ENCODE measurements around the gene MFN1. TPM values are rescaled to one million over a fixed set of nuclear protein-coding genes. Genes with fewer than 3 reads are reported as not detected.
"Not testable (repeated sequence)": the region's sequence is repeated elsewhere in the genome, so short reads cannot be mapped to it uniquely, and the experiment has no call there.

Gene MFN1
- 56.0 TPM for total RNA-seq

DNA sequence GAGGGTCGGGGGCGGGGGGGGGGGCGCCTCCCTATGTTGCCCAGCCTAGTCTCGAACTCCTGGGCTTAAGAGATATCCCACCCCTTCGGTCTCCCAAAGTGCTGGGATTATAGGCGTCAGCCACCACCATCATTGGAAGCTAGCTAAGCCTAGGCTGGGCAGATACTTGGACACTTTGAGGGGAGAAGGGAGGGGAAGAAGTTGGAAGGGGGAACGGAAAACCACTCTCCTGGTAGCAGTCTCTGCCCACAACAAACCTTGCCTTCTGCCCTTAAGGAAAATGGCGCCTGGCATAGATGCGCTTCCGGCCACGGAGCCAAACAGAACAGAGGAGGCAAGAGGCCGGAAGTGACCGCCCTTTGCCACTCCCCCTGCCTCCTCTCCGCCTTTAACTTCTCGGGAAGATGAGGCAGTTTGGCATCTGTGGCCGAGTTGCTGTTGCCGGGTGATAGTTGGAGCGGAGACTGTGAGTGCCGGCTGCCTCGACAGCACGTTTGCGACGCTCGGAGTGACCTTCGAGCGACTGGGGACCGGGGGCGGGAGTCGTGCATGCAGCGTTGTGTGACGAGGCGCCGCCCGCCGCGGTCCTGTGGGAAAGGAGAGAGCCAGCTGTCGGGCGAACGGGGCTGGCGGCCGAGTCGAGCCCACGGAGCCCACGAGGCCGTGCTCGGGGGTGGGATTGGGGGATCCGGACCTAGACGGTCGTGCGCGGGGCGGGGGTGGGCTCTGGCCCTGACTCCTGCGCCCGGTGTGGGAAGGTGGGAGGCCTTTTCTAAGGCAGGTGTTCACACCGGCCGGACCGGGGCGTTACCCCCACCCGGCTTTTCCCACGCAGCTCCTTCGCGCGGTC, at the start of gene MFN1:
Gene MFN1, plus strand, starts transcription at position 365 of the 850 bp plus-strand sequence. CDS start 1,143 bp downstream, outside the sequence.
- peak; percentile 96 for DNase-seq (ENCODE audit: low spot score)

DNA sequence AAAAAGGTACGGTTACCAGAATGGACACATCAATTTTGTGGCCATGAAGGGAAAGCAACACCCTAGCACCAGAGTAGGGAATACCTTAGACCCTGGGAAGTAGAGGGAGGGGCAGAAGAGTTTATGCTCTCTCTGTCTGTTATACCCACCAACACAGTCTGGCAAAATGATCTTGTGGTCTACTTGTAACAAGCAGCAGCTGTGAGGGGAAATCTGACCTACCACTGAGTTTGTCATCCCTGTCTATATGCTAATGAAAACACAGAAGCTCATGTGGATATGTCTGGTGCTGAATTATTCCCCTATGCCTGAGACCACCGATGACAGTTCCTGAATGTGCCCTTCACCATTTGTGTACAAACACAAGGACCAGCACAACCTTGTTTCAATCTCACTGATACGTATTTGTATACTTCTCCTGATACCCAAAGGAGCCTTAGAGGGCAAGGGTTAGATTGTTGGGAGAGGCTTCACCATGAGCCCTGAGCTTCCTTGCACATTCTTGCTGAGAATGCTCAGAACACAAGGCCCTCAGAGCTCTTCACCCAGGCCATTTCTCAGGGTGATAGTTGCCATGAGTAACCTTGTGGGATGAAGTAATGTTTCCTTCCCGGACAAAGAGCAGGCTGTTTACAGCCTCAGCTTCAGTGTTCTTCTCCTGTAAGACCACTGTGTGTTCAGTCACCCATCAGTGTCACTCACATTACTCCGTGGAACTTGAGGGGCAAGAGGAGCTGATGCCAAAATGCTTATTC, 49.4 kb upstream of the MFN1 start:
- DNase-seq (ENCODE audit: low spot score): no peak

DNA sequence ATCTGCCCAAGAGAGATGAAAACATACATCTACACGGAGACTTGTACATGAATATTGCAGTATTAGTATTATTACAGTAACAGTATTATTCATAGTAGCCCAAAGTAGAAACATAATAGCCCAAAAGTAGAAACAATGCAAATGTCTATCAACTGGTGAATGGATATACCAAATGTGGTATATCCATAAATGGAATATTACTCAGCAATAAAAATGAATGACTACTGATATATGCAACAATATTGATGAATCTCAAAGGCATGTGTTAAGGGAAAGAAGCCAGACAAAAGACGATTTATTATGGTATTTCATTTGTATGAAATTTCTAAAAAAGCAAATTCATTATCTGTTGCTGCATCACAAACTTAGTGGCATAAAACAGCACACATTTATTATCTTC, 48.2 kb upstream of the MFN1 start:
- no peak for DNase-seq (ENCODE audit: low spot score)

DNA sequence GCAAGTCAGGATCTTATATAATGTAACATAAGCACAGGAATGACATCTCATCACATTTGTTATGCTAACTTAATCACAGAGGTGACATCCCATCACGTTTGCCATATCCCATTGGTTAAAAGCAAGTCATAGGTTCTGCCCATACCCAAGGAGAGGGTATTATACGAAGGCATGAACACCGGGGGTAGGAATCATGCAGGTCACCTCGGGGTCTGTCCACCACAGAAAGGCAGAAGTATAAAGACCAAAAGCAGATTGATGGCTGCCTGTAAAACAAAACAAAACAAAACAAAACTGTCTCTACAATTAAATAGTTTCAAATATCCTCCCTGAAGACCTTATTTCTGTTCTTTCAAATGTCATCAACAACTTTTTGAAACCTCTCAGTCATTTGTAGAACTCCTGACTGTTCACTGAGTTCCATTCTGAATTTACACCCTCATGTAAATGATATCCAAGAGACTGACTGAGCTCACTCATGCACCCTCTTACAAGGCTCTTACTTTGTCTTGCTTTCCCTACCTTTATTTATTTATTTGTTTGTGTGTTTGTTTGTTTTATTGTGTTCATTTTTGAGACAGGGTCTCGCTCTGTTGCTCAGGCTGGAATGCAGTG, 47.4 kb upstream of the MFN1 start:
- DNase-seq (ENCODE audit: low spot score): no peak

DNA sequence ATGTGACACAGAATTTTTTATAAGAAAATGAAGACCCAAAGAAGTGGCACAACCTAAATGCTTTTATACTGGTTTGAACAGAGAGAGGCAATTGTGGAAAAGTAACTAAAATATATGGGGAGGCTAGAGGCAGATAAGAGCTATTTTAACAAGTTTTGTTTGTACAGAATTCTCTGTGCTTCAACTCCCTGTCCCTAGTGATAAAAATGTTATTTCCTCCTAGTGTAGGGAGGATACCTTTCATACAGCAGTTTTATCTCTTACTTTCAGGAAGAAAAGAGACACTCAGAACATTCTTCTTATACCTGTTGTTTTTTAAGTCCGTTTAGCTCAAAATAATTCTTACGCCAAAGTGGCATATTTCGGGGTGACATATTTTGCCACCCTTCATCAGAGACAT, 45.9 kb upstream of the MFN1 start:
- no peak for DNase-seq (ENCODE audit: low spot score)

DNA sequence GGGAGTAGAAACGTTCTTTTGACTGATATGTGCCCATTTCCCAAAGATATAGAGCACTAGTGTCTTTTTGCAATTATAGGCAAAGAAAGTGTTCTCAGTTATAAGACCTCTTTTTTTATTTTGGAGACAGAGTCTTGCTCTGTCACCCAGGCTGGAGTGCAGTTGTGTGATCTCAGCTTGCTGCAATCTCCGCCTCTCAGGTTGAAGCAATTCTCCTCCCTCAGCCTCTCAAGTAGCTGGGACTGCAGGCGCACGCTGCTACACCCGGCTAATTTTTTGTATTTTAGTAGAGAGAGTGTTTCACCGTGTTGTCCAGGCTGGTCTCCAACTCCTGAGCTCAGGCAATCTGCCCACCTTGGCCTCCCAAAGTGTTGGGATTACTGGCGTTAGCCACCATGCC, 45.4 kb upstream of the MFN1 start:
- DNase-seq (ENCODE audit: low spot score): no peak

DNA sequence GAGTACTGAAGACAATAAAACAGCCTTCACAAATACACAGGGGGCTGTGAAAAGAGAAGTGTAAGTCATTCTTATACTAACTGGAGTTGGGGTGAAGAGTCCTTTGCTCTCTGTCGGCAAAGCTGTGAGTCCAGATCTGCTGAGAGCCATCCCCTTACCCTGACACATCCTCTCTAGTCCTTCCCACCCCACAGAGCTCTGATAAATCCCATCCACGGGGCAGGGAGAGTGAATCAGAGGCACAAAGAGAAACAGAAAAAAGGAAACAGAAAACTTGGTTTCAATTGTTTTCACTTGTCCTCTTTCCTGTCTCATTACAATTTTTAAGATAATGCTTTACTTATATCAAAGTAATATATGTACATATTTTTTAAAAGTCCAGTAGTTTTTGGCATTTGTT, 42.9 kb upstream of the MFN1 start:
- DNase-seq (ENCODE audit: low spot score): no peak

DNA sequence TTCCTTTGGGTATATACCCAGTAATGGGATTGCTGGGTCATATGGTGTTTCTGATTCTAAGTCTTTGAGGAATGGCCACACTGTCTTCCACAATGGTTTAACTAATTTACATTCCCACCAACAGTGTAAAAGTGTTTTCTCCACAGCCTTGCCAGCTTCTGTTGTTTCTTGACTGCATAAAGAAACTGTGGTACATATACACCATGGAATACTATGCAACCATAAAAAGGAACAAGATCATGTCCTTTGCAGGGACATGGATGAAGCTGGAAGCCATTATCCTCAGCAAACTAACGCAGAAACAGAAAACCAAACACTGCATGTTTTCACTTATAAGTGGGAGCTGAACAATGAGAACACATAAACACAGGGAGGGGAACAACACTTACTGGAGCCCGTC, 40.1 kb upstream of the MFN1 start:
- DNase-seq (ENCODE audit: low spot score): not testable (repeated sequence)

DNA sequence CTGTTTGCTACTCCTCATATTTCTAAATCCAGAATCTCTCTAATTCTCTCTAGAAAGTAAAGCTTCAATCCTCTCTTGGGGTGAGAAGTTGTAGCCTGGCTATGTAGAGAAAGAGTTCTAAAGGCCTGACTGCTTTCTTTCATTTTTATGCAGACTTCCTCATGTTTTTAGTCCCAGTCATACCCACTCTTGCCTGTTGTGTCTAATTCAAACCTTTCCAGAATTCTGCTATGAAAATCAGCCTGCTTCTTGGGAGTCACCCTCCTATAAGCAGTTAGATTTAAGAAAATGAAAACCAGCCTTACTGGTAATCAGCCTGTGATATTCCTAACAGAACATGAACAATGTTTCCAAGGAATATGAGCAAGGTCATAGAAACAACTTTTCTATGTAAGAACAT, 39.5 kb upstream of the MFN1 start:
- DNase-seq (ENCODE audit: low spot score): no peak

DNA sequence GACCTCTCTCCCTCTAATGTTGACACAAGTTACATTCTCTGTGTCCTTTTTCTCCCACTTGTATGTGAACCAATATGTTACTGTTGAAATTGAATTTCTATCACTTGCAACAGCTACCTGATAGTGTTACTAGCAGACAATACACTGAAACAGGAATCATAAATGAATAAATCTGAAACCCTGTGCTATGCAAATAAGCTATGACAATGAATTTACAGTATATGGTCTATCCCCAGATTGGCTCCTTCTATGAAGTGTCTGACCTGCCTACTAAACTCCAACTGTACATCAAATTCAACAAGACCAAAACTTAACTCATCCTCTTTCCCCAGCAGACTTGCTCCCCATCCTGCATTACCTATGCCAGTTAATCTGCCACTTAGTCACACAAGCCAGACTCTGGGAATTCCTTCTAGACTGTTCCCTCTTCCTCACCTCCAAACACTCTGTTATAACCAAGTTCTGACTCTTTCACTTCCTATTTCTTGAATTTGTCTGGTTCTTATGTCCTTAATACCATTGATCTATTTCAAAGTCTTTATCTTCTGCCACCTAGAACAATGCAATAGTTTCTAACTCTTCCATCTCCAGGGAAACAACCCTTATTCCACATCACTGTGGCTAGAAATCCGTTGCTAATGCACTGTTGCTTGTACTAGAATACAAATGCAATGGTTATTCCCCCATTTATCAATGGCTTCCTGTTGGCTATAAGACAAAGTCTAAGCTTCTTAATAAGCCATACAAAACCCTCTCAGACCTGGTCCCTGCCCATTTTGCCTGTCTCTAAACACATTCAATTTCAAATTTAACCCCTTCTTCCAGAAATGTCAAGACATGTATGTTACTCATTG, 38.1 kb upstream of the MFN1 start:
- DNase-seq (ENCODE audit: low spot score): no peak

DNA sequence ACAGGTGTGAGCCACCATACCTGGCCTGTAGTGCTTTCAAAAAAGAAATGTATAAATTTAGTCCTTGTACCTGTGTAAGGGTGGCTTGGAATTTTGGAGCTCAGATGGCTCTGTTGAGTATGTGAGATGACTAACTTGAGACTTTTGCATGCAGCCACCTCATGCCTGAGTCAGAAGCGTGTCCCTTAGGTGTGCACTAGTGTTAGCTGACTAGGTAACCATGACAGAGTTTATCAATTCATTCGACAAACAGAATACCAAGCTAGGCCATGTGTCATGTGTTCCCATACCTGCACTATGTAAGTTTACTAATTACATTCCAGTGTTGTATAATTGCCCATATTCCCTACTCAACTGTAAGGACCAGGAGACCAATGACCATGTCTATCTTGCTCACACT, 28.6 kb upstream of the MFN1 start:
- no peak for DNase-seq (ENCODE audit: low spot score)

DNA sequence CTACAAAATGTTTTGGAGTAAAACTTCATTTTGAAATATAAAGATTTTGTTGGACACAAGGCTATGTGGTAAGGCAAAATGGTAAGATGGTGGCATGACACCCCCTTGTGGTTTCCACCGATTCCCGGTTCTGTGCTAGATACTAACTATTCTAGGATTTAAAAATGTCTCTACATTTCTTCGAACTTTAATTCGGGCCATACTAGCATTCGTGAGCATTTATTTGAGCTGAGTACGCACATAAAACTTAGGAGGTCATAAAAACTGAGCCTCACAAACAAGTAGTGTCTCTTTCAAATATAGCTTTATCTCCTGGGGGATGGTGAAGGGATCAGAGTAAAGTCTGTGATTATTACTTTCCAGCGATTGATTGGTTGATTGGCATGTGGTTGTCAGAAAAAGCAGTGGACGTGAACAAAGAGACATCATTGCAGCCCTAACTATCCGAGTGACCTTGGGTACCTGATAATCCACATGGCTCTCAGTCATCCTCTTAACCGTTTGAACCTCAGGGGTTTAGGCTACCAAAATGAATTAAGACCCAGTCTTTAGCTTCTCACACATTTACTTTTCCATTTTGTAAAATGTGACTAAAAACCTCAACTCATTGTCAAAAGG, 25.7 kb upstream of the MFN1 start:
- DNase-seq (ENCODE audit: low spot score): no peak

DNA sequence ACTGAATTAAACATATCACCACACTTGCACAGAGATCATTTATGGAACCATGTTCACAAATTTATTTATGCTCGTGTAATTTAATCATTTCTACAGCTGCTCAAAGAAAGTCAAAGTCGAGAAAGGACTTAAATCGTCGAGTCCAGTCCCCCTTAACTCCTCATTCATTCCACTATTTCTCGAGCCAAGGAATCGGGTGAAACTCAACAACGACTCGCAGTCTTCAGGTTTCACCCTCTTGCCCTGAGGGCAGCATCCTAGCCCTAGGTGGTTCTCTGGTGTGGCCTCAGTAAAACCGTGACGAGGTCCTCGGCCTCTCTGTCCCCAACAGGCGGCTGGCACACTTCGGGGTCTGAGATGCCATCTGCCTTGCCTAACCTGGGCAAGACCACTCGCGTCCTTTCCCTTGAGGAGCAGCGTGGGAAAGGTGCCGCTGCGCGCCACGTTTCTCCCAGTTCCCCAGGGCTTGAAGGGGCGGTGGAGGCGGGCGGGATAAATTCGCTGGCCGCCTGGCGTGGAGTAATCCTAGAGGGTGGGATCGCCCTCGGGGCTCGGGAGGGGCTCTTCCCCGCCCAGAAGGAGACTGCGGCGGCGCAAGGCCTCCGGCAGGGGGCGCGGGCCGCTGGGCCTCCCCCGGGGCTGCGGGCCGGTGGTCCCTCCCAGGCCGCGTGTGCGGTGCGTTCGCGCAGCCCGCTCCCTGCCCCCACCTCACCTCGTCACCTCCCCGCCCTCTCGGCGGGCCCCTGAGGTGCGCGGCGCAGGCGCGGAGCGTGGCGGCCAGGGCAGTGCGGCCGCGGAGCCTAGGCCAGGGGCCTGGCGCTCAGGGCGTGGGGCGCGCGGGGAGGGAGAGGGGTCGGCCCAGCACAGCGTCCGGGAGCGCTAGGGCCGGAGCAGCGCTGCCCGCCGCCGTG, 25.0 kb upstream of the MFN1 start, which contains the start of gene ZNF639:
Gene ZNF639, plus strand, starts transcription at position 746 of the 911 bp plus-strand sequence. CDS start 5,263 bp downstream, outside the sequence.
- DNase-seq (ENCODE audit: low spot score): peak; percentile 78

DNA sequence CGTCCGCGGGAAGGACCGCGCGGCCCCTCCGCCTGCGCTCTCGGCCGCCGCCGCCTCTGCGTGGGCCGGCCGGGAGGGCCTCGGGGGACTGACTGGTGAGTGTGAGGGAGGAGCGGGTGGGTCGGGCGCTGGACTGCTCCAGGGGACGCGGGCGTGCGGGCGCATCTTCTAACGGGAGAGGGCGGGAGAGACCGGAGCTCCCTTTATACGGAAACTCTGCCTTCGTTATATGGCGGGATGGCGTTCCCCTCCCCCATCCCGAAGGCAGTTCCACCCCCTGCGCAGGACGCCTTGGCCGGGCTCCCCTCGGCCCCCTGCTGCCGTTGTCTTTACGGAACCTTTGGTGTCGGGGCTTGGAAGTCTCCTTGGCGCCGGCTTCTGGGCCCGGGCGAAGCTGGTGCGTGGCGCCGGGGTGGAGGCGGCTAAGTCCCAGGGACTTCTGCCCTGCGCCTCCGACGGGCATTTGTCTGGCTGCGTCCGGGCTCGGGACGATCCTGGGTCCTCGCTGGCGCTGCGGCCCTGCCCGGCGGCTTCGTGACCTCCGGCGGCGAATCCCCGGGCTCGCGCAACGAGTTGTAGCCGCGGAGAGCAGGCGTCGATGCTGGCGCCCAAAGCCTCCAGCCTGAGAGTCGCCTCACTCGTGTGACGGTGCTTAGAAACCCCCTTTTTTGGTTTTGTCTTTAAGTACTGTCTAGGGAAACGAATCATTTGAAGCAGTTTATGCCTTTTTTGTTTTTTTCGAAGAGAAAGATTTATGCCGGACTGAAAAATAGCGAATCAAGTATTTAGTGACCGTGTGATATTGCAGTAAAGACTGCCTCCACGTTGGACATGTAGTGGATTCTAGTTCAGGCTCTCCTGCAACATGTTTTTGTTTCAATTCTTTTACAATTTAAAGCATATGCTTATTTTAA, 24.1 kb upstream of the MFN1 start:
- peak; percentile 70 for DNase-seq (ENCODE audit: low spot score)

DNA sequence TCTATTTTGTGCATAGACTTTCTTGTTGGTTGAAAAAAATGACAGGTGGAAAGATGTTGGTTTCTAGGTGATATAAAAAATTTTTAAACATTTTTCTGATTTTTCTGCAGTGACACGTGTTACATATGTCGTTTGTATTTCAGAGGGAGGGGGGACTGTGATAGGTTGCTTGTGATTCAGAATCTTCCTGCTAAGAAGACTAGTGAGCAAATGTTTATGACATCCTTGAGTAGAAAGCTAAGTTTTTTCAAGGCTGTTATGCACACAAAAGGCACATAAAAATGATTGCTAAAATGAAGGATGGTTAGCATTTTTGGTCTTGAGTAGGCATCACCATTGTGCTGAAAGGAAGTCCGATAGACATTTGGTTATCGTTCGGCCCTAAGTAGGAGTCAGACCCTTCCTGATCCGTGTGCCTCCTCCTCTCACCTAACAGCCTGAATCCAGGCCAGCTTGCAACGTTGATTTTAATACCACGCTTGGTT, 23.2 kb upstream of the MFN1 start:
- no peak for DNase-seq (ENCODE audit: low spot score)

DNA sequence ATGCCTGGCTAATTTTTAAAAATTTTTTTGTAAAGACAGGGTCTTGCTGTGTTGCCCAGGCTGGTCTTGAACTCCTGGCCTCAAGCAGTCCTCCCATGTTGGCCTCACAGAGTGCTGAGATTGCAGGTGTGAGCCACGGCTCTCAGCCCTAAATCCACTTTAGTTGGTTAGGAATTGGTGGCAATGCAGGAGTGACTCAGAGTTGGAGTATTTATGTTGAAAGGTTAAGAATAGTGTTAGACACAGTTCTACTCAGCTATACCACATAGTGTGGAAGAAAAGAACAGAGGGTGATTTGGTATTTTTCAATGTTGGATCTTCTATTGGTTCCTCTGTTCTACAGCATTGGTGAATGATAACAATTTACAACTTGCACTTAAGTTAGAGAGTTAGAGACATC, 17.1 kb upstream of the MFN1 start:
- DNase-seq (ENCODE audit: low spot score): no peak

DNA sequence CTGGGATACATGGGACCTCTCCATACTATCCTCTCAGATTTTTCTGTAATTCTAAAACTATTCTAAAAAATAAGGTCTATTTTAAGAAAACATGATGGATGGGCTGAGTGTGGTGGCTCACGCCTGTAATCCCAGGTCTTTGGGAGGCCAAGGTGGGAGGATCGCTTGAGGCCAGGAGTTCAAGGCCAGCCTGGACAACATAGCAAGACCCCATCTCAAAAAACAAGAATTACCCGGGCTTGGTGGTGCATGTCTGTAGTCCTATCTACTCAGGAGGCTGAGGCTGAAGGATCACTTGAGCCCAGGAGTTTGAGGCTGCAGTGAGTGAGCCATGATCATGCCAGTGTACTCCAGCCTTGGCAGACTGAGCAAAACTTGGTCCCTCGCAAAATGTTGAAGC, 15.3 kb upstream of the MFN1 start:
- DNase-seq (ENCODE audit: low spot score): no peak

DNA sequence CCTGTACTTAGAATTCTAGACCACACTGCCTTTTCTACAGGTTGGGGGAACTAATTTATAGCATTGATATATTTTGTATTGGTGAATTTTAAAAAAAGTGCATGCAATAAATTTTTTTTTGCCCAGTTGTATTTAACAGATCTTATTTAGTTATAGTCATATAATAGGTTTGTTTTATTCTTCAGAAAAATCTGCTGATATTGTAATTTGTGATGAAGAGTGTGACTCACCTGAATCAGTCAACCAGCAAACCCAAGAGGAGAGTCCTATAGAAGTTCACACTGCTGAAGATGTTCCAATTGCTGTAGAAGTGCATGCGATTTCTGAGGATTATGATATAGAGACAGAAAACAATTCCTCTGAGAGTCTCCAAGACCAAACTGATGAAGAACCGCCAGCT, 14.4 kb upstream of the MFN1 start:
- DNase-seq (ENCODE audit: low spot score): no peak

Data from ureter (tissue), 1 donor.